Right ventricle myocardium superior (tissue), 1 donor: ENCODE results near the gene FADS1. TPM values are rescaled to one million over a fixed set of nuclear protein-coding genes. Genes with fewer than 3 reads are reported as not detected.

Experiments used
- ATAC-seq: fragments of 200-7000 bp; cut with Tn5 transposase; one replicate; pipeline ENCODE4 v1.9.1; 2020; ENCODE audit warnings: mild to moderate bottlenecking; ENCODE audit not compliant: poor library complexity
- DNase-seq: peaks from one replicate; pipeline ENCODE4 v3.0.0-alpha.2; 2020
- intact Hi-C: fragments of 100-400 bp; cut with DNase I; formaldehyde crosslinking; loops from one replicate; pipeline ENCODE4 v1.11.2; 2022
- total RNA-seq: library from RNA; stranded (reverse); fragmentation: NEBNext Ultra II Directional; extraction: Animal tissue kit (Norgen Biotek cat#: 25700); gene quantifications from one replicate; pipeline ENCODE4 v1.2.1, GENCODE V29; 2021
- donor health status: DM: no; HTN: yes; CAD: no; lungs with severe emphysema.

The FADS1 gene
- total RNA-seq, 1 donor from 2014 or later = 21.3 TPM

DNA sequence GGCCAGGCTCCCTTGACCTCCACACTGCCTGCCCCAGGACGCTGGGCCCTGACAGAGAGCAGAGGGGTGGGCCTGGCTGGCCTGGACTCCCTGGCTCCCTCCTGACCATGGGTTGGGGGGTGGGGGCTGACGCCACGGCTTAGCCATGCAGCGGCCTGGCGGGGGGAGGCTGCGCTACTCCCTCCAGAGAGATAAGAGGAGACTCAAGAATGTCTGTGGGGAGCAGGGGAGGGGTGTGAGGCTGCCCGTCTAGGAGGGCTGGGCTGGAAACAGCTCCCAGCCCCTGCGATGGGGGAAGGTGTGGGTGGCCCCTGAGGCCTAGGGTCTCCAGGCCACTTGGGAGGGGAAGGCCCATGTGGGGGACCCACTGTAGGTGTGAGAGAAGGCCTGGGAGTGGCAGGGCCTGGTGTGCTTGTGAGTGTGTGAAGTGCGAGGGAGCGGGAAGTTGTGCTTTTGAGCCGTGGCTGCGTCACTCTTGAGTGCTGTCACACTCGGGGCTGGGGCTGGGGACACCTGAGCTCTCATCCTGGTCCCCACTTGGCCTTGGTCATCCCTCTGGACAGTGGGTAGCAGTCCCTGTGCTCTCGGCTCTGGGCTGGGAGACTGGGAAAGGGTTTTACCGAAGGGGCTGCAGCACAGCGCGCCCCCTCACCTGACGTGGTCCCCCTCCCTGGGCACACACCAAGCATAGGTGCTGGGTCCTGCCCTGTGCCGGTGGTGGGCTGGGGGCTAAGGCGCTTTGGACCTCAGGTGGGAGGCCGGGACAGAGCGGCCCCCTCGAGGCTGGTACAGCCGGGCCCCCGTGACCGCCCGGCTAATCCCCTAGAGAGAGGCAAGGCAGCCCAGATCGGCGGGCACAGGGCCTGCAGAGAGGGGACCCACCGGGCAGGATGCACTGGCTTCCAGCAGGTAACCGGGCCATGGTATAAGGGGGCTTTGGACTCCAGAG is 62.0 kb downstream of the FADS1 start:
- no peak for ATAC-seq
- no peak for DNase-seq
- intact Hi-C loops = no loop called here

DNA sequence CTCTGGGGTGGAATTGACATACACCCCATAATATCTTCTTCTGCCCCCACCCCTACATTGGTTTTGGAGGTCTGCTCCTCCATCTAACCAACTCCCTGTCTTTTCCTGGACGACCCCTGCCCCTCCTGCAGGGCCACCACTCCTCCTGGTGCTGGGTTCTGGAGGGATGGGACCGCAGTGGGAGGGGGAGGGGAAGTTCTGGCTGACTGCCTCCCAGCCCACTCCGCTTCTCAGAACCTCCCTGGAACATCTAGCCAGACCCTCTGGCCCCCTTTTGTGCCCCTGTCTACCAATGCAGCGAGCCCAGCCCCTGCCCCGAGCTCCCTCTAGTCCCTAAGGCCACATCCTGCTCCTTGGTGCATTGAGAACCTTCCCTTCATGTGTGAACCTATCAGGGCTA is 63.1 kb downstream of the FADS1 start:
- no peak for DNase-seq
- intact Hi-C loops = no loop called here

DNA sequence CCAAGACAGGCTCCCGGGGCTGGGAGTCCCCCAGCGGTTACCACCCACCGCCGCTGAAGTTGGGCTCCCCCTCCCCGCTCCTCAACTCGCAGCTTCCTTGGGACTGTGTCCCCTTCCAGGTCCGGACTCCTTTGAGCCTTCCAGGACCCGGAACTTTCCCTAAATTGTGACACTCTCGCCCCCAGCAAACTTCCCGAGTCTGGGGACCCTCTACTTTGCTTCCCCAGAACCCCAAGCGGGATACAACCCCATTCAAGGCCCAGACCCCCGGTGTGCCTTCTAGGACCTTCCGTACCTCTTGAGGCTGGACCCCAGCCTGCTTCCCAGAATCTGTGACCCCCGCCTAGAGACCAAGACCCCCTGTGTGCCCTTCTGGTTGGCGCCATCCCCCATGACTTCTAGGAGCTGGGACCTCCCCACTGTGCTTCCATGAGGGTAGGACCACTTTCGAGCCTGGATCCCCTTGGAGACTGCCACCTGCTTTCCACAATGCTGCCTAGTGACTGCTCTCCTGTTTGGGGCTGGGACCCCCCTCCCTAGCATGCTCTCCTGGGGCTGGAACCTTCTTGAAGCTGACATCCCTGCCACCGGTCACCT is 63.8 kb downstream of the FADS1 start:
- intact Hi-C loops = no loop called here
- DNase-seq (no peak), ATAC-seq (no peak)

More for the DNA sequence above, 63.1 kb downstream of the FADS1 start:
- no peak for ATAC-seq

DNA sequence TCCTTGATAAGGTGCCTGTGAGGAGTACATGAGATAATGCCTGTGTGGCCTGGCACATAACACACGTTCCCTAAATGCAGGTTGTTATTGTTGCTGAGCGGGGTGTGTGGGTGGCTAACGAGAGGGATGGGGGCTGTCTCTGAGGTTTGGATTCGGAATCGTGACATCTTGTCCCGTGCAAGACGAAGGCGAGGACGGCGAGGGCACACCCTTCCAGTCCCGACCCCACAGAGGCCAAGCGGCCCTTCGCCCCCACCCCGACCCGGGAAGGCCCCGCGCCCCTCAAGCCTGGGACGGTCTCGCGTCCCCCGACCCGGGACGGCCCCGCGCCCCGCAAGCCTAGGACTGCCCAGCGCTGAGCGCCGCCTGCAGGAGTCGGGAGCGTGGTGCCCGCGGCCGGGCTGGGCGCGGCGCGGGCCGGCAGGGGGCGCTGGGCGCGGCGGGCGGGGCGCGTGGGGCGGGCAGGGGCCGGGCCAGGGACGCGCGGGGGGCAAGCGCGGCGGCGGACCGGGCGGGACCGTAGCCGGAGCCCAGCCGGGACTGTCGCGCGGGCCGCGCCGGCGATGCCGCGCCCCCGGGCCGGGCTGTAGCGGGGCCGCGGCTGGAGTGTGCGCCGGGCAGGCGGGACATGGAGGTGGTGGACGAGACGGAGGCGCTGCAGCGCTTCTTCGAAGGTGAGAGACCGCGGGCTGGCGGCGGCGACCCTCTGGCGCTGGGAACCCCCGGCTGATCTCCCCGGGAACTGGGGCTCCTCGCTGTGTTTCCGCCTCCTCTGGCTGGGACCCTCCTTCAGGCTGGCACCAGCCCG is 64.5 kb downstream of the FADS1 start, which contains the start of gene MYRF:
Gene MYRF, plus strand, starts transcription at position 520 of the 808 bp plus-strand sequence. Its CDS starts 109 bp downstream, at position 629.
- intact Hi-C loops = no loop called here
- peak; percentile 61 for DNase-seq

DNA sequence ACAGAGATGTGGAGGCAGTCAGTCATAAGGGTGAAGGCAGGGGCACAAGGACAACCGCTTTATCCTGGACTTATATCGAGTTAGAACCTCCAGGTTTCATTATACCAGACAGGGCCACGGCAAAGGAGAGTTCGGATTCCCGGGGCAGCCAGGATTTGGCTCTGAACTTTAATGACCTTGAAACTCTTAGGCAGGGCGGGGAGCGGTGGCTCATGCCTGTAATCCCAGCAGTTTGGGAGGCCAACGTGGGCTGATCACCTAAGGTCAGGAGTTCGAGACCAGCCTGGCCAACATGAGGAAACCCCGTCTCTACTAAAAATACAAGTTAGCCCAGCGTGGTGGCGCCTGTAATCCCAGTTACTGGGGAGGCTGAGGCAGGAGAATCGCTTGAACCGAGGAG is 65.4 kb downstream of the FADS1 start:
- DNase-seq (no peak), ATAC-seq (no peak)
- intact Hi-C loops = no loop called here

More for the DNA sequence above, 64.5 kb downstream of the FADS1 start, which contains the start of gene MYRF:
- ATAC-seq = peak; percentile 63

DNA sequence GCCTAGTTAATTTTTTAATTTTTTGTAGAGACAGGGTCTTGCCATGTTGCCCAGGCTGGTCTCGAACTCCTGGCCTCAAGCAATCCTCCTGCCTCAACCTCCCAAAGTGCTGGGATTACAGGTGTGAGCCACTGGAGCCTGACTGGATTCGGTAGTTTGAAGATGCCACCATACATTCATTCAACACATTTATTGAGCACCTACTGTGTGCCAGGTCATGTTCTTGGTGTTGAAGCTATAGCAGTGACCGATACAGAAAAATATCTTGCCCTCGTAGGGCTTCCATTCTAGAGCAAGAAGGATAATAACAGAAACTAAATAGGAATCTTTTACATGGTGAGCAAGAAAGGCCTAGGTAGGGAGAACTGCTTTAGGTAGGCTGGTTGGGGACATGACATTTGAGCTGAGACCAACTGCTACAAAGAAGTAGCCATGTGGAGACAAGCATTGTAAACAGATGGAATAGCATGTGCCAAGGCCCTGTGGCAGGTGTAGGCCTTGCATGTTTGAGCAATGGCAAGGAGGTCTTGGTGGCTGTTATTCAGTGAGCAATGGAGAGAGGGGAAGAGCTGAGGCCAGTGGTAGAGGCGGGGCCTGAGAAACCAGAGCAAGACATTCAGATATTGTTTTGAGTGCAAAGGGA is 66.1 kb downstream of the FADS1 start:
- no peak for ATAC-seq
- no peak for DNase-seq
- intact Hi-C loops = no loop called here

Other genes starting within 250 kb of the FADS1 start
- 23.7 TPM for gene SYT7, start 235.9 kb downstream of the FADS1 start, total RNA-seq
- gene DAGLA, start 136.6 kb downstream of the FADS1 start, total RNA-seq = 4.2 TPM
- gene MYRF, start 64.4 kb downstream of the FADS1 start, total RNA-seq = 0.16 TPM
- 123 TPM for gene TMEM258, start 24.4 kb downstream of the FADS1 start, total RNA-seq
- 6.3 TPM for gene FEN1, start 24.1 kb downstream of the FADS1 start, total RNA-seq
- 20.5 TPM for gene FADS2, start 11.3 kb upstream of the FADS1 start, total RNA-seq
- gene FADS3, start 74.5 kb upstream of the FADS1 start, total RNA-seq = 76.0 TPM
- 10.8 TPM for gene RAB3IL1, start 100.6 kb upstream of the FADS1 start, total RNA-seq
- 1.3 TPM for gene BEST1, start 133.3 kb upstream of the FADS1 start, total RNA-seq
- gene FTH1, start 150.6 kb upstream of the FADS1 start, total RNA-seq = 2,228 TPM